ENCODE results near the gene TNFSF11. TPM values are rescaled to one million over a fixed set of nuclear protein-coding genes. Genes with fewer than 3 reads are reported as not detected.

The TNFSF11 gene
- total RNA-seq, 2 donors from 2014 or later: not detected

GRCh38 chr13:42645717-42646116, 71.8 kb downstream of the TNFSF11 start:
- H3K4me1 ChIP-seq: no peaks in the 10 kb centered on the region

GRCh38 chr13:42649141-42649540, 75.2 kb downstream of the TNFSF11 start:
- no peak for TF ChIP-seq CTCF (IDR thresholded peaks at IDR 0.05)
- H3K27me3 ChIP-seq: no peaks in the 10 kb centered on the region
- no peaks in the 10 kb centered on the region for H3K4me1 ChIP-seq
- H3K36me3 ChIP-seq: no peaks in the 10 kb centered on the region
- H3K9me3 ChIP-seq: no peaks in the 10 kb centered on the region
- no peak overlapping the region for H3K27ac ChIP-seq
- H3K4me3 ChIP-seq: no peak overlapping the region
- DNase-seq (ENCODE audit: low spot score): no peak

More at GRCh38 chr13:42645717-42646116, 71.8 kb downstream of the TNFSF11 start:
- TF ChIP-seq CTCF (IDR thresholded peaks at IDR 0.05): no peak
- no peaks in the 10 kb centered on the region for H3K27me3 ChIP-seq
- no peak for DNase-seq (ENCODE audit: low spot score)
- H3K27ac ChIP-seq: no peak overlapping the region
- H3K4me3 ChIP-seq: no peak overlapping the region
- peaks cover 0 to 4% of the 10 kb centered on the region in 2 donors for H3K9me3 ChIP-seq
- no peaks in the 10 kb centered on the region for H3K36me3 ChIP-seq

- H3K9me3 ChIP-seq: no peaks in the 10 kb centered on the region
- no peaks in the 10 kb centered on the region for H3K36me3 ChIP-seq
- H3K4me1 ChIP-seq: no peaks in the 10 kb centered on the region
- no peak overlapping the region for H3K4me3 ChIP-seq
- no peaks in the 10 kb centered on the region for H3K27me3 ChIP-seq
- no peak overlapping the region for H3K27ac ChIP-seq
- no peak for TF ChIP-seq CTCF (IDR thresholded peaks at IDR 0.05)
- no peak for DNase-seq (ENCODE audit: low spot score)
Observed at GRCh38 chr13:42649831-42650230, 75.9 kb downstream of the TNFSF11 start.

- no peak for TF ChIP-seq CTCF (IDR thresholded peaks at IDR 0.05)
- no peak for DNase-seq (ENCODE audit: low spot score)
- Histone ChIP-seq H3K36me3 (no peaks in the 10 kb centered on the region), H3K4me3 (no peak overlapping the region), H3K4me1 (no peaks in the 10 kb centered on the region), H3K9me3 (no peaks in the 10 kb centered on the region), H3K27ac (no peak overlapping the region), H3K27me3 (no peaks in the 10 kb centered on the region)
Observed at GRCh38 chr13:42650506-42650905, 76.6 kb downstream of the TNFSF11 start.

- H3K27ac ChIP-seq: no peak overlapping the region
- no peak for TF ChIP-seq CTCF (IDR thresholded peaks at IDR 0.05)
- H3K9me3 ChIP-seq: no peaks in the 10 kb centered on the region
- H3K36me3 ChIP-seq: no peaks in the 10 kb centered on the region
- H3K4me3 ChIP-seq: no peak overlapping the region
- no peaks in the 10 kb centered on the region for H3K27me3 ChIP-seq
- DNase-seq (ENCODE audit: low spot score): no peak
- H3K4me1 ChIP-seq: no peaks in the 10 kb centered on the region
Observed at GRCh38 chr13:42651936-42652641, 78.1 kb downstream of the TNFSF11 start.
